ENCODE data around the gene RBFOX1. TPM values are rescaled to one million over a fixed set of nuclear protein-coding genes. Genes with fewer than 3 reads are reported as not detected.

The RBFOX1 gene
- not detected in 2 replicates for total RNA-seq

DNA sequence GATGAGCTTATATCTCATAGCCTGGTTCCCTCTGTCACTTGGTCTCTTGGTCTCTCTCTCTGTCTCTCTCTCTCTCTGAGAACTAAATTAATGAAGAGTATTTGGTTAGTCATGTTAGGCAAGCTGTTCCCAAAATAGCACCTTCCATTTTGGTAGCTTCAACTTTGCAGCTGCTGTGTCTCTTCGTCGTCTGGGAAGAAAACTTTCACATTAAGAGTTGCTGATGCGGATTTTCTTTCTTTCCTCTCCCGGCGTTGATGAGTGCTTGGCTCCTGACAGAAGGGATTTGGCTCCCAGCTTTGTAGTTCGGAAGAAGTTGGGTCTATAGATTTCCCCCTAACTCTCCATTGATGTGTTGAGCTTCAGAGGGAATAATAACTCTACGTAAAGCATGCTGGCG, at the start of gene RBFOX1:
RBFOX1 (plus strand) TSS at position 235 of the 400 bp plus-strand sequence.

